Measurements from ENCODE around the gene SARM1. TPM values are rescaled to one million over a fixed set of nuclear protein-coding genes. Genes with fewer than 3 reads are reported as not detected.
A peak's percentile ranks its signal among the peaks of the same experiment; 100 is the strongest.

The SARM1 gene
- total and polyA plus RNA-seq, 2 of the 13 experiments (the other 11 are each of a cell fraction or from before 2014, with no cell fraction given) = 0.73 to 0.86 TPM

- TF ChIP-seq, protein P1, sequence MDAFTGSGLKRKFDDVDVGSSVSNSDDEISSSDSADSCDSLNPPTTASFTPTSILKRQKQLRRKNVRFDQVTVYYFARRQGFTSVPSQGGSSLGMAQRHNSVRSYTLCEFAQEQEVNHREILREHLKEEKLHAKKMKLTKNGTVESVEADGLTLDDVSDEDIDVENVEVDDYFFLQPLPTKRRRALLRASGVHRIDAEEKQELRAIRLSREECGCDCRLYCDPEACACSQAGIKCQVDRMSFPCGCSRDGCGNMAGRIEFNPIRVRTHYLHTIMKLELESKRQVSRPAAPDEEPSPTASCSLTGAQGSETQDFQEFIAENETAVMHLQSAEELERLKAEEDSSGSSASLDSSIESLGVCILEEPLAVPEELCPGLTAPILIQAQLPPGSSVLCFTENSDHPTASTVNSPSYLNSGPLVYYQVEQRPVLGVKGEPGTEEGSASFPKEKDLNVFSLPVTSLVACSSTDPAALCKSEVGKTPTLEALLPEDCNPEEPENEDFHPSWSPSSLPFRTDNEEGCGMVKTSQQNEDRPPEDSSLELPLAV (CRISPR knock-in tag; conservative IDR thresholded peaks at IDR 0.05; ENCODE audit: low read depth) = no peak
- 0 out of 2 replicates have a peak, but pooled peaks have one; percentile 5 for TF ChIP-seq HNF4A (CRISPR knock-in tag; IDR thresholded peaks at IDR 0.05)
- TF ChIP-seq ZNF484 (CRISPR knock-in tag; IDR thresholded peaks at IDR 0.05; ENCODE audit: borderline replicate concordance, low read depth) = no peak
- TF ChIP-seq, protein P2, sequence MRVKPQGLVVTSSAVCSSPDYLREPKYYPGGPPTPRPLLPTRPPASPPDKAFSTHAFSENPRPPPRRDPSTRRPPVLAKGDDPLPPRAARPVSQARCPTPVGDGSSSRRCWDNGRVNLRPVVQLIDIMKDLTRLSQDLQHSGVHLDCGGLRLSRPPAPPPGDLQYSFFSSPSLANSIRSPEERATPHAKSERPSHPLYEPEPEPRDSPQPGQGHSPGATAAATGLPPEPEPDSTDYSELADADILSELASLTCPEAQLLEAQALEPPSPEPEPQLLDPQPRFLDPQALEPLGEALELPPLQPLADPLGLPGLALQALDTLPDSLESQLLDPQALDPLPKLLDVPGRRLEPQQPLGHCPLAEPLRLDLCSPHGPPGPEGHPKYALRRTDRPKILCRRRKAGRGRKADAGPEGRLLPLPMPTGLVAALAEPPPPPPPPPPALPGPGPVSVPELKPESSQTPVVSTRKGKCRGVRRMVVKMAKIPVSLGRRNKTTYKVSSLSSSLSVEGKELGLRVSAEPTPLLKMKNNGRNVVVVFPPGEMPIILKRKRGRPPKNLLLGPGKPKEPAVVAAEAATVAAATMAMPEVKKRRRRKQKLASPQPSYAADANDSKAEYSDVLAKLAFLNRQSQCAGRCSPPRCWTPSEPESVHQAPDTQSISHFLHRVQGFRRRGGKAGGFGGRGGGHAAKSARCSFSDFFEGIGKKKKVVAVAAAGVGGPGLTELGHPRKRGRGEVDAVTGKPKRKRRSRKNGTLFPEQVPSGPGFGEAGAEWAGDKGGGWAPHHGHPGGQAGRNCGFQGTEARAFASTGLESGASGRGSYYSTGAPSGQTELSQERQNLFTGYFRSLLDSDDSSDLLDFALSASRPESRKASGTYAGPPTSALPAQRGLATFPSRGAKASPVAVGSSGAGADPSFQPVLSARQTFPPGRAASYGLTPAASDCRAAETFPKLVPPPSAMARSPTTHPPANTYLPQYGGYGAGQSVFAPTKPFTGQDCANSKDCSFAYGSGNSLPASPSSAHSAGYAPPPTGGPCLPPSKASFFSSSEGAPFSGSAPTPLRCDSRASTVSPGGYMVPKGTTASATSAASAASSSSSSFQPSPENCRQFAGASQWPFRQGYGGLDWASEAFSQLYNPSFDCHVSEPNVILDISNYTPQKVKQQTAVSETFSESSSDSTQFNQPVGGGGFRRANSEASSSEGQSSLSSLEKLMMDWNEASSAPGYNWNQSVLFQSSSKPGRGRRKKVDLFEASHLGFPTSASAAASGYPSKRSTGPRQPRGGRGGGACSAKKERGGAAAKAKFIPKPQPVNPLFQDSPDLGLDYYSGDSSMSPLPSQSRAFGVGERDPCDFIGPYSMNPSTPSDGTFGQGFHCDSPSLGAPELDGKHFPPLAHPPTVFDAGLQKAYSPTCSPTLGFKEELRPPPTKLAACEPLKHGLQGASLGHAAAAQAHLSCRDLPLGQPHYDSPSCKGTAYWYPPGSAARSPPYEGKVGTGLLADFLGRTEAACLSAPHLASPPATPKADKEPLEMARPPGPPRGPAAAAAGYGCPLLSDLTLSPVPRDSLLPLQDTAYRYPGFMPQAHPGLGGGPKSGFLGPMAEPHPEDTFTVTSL (CRISPR knock-in tag; IDR thresholded peaks at IDR 0.05; ENCODE audit: borderline replicate concordance) = no peak
- TF ChIP-seq ERF (CRISPR knock-in tag; IDR thresholded peaks at IDR 0.05) = no peak
- no peak for TF ChIP-seq HMG20A (CRISPR knock-in tag; IDR thresholded peaks at IDR 0.05; ENCODE audit: borderline replicate concordance)
- TF ChIP-seq, protein P3, sequence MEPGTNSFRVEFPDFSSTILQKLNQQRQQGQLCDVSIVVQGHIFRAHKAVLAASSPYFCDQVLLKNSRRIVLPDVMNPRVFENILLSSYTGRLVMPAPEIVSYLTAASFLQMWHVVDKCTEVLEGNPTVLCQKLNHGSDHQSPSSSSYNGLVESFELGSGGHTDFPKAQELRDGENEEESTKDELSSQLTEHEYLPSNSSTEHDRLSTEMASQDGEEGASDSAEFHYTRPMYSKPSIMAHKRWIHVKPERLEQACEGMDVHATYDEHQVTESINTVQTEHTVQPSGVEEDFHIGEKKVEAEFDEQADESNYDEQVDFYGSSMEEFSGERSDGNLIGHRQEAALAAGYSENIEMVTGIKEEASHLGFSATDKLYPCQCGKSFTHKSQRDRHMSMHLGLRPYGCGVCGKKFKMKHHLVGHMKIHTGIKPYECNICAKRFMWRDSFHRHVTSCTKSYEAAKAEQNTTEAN (CRISPR knock-in tag; conservative IDR thresholded peaks at IDR 0.05) = no peak
- no peak for TF ChIP-seq ZNF367 (CRISPR knock-in tag; IDR thresholded peaks at IDR 0.05; ENCODE audit: borderline replicate concordance)
- TF ChIP-seq, protein P4, sequence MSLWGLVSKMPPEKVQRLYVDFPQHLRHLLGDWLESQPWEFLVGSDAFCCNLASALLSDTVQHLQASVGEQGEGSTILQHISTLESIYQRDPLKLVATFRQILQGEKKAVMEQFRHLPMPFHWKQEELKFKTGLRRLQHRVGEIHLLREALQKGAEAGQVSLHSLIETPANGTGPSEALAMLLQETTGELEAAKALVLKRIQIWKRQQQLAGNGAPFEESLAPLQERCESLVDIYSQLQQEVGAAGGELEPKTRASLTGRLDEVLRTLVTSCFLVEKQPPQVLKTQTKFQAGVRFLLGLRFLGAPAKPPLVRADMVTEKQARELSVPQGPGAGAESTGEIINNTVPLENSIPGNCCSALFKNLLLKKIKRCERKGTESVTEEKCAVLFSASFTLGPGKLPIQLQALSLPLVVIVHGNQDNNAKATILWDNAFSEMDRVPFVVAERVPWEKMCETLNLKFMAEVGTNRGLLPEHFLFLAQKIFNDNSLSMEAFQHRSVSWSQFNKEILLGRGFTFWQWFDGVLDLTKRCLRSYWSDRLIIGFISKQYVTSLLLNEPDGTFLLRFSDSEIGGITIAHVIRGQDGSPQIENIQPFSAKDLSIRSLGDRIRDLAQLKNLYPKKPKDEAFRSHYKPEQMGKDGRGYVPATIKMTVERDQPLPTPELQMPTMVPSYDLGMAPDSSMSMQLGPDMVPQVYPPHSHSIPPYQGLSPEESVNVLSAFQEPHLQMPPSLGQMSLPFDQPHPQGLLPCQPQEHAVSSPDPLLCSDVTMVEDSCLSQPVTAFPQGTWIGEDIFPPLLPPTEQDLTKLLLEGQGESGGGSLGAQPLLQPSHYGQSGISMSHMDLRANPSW (CRISPR knock-in tag; IDR thresholded peaks at IDR 0.05; ENCODE audit: borderline replicate concordance) = no peak
- TF ChIP-seq TEAD3 (CRISPR knock-in tag; optimal IDR thresholded peaks at IDR 0.05; ENCODE audit: borderline replicate concordance) = peak; percentile 72
- no peak for TF ChIP-seq PRMT3 (CRISPR knock-in tag; IDR thresholded peaks at IDR 0.05; ENCODE audit: borderline replicate concordance, low read depth)
- peak; percentile 44; the same call in 1 of the 2 replicates for TF ChIP-seq PATZ1 (CRISPR knock-in tag; IDR thresholded peaks at IDR 0.05)
- TF ChIP-seq ZNF274 (CRISPR knock-in tag; IDR thresholded peaks at IDR 0.05) = no peak
- TF ChIP-seq TOPORS (CRISPR knock-in tag; IDR thresholded peaks at IDR 0.05) = no peak
- no peak for TF ChIP-seq SSRP1 (CRISPR knock-in tag; IDR thresholded peaks at IDR 0.05)
- no peak for TF ChIP-seq SNAI1 (CRISPR knock-in tag; IDR thresholded peaks at IDR 0.05; ENCODE audit: borderline replicate concordance)
- TF ChIP-seq RBFOX2 (IDR thresholded peaks at IDR 0.05; ENCODE audit: low read depth, low read length) = no peak
Measured at GRCh38 chr17:28328325-28328724, 43.2 kb upstream of the SARM1 start (continued).
